ENCODE data around the gene AUTS2.

- TF ChIP-seq CTCF (IDR thresholded peaks at IDR 0.05; ENCODE audit: insufficient read depth, low read length, poor library complexity, severe bottlenecking), result no peak
- TF ChIP-seq EZH2phosphoT487 (conservative IDR thresholded peaks at IDR 0.05; ENCODE audit: low read length), result no peak
Measured at GRCh38 chr7:70210936-70211310, 612.6 kb downstream of the AUTS2 start.

Measured in SU-DHL-6 (cell line).